HEK293 (cell line): Measurements from ENCODE around the gene TP73.

Experiments
- CTCF ChIA-PET: fragments of 350-600 bp; formaldehyde crosslinking; extraction: SDS; loops from one replicate; lab custom pipeline; 2021; ENCODE audit warnings: antibody characterized with exemption; lab: Yijun Ruan, JAX
- POLR2A ChIA-PET: fragments of 300-600 bp; formaldehyde crosslinking; extraction: SDS; loops from one replicate; lab custom pipeline; 2020; ENCODE audit warnings: antibody characterized with exemption, inconsistent platforms; lab: Yijun Ruan, JAX
- H3K27ac ChIP-seq: fragments of 200-500 bp; sonication (Bioruptor generic); 2 replicates; pipeline ENCODE4 v1.5.1; 2014; ENCODE audit warnings: low read depth, low read length, control low read depth, inconsistent platforms; ENCODE audit errors: extremely low read depth
- H3K36me3 ChIP-seq, 2 experiments: fragments of 200-500 bp in 1 of 2; sonication (Bioruptor generic) in 1 of 2; 1 replicate in 1 of 2; 2 replicates in 1 of 2; pipeline ENCODE4 v1.5.1; 2014 to 2017; ENCODE audit warnings: inconsistent platforms in 2 of 2, low read length in 2 of 2; ENCODE audit not compliant: control insufficient read depth in 2 of 2, insufficient read depth in 1 of 2
- H3K4me1 ChIP-seq: fragments of 200-500 bp; sonication (Bioruptor generic); 2 replicates; pipeline ENCODE4 v1.5.1; 2014; ENCODE audit warnings: mild to moderate bottlenecking, low read length, inconsistent platforms; ENCODE audit not compliant: control insufficient read depth, insufficient read depth
- H3K4me3 ChIP-seq: 2 replicates; pipeline ENCODE4 v1.5.1; 2011; ENCODE audit warnings: low read depth, mild to moderate bottlenecking, control low read depth, low read length, moderate library complexity
- H3K9me3 ChIP-seq: fragments of 200-500 bp; sonication (Bioruptor generic); 2 replicates; pipeline ENCODE4 v1.5.1; 2014; ENCODE audit warnings: low read depth, low read length, inconsistent platforms; ENCODE audit not compliant: control insufficient read depth, insufficient read depth
- HOXA7 ChIP-seq: sonication (generic); formaldehyde crosslinking; IDR thresholded peaks from 2 replicates; pipeline ENCODE4 v1.8.1; 2022; ENCODE audit warnings: missing genetic modification reagents, borderline replicate concordance
- REPIN1 ChIP-seq: fragments of 450-650 bp; formaldehyde crosslinking; IDR thresholded peaks from 2 replicates; pipeline ENCODE4 v1.5.1; 2017; ENCODE audit warnings: missing biosample characterization, missing genetic modification characterization, low read depth
- WT1 ChIP-seq: fragments of 450-650 bp; formaldehyde crosslinking; IDR thresholded peaks from 2 replicates; pipeline ENCODE4 v1.5.1; 2016; ENCODE audit warnings: missing biosample characterization, missing genetic modification characterization
- ZBTB21 ChIP-seq: fragments of 450-650 bp; formaldehyde crosslinking; IDR thresholded peaks from 2 replicates; pipeline ENCODE4 v1.5.1; 2017; ENCODE audit warnings: missing biosample characterization, missing genetic modification characterization
- ZBTB48 ChIP-seq: fragments of 450-650 bp; formaldehyde crosslinking; IDR thresholded peaks from 2 replicates; pipeline ENCODE4 v1.5.1; 2016; ENCODE audit warnings: missing biosample characterization, missing genetic modification characterization
- ZNF112 ChIP-seq: fragments of 450-650 bp; formaldehyde crosslinking; IDR thresholded peaks from 2 replicates; pipeline ENCODE4 v1.5.0; 2017; ENCODE audit warnings: missing biosample characterization, missing genetic modification characterization
- ZNF211 ChIP-seq: fragments of 450-650 bp; formaldehyde crosslinking; IDR thresholded peaks from 2 replicates; pipeline ENCODE4 v1.5.1; 2016; ENCODE audit warnings: low read depth, missing biosample characterization, missing genetic modification characterization
- ZNF391 ChIP-seq: fragments of 450-650 bp; formaldehyde crosslinking; IDR thresholded peaks from 2 replicates; pipeline ENCODE4 v1.5.1; 2016; ENCODE audit warnings: low read depth, missing biosample characterization, missing genetic modification characterization, borderline replicate concordance
- ZNF404 ChIP-seq: fragments of 450-650 bp; formaldehyde crosslinking; IDR thresholded peaks from 2 replicates; pipeline ENCODE4 v1.5.1; 2017; ENCODE audit warnings: missing biosample characterization, missing genetic modification characterization
- ZNF530 ChIP-seq: fragments of 450-650 bp; formaldehyde crosslinking; IDR thresholded peaks from 2 replicates; pipeline ENCODE4 v1.5.1; 2016; ENCODE audit warnings: low read depth, missing biosample characterization, missing genetic modification characterization
- ZNF544 ChIP-seq: fragments of 450-650 bp; formaldehyde crosslinking; IDR thresholded peaks from 2 replicates; pipeline ENCODE4 v1.5.0; 2017; ENCODE audit warnings: missing biosample characterization, missing genetic modification characterization
- ZNF830 ChIP-seq: fragments of 450-650 bp; IDR thresholded peaks from 2 replicates; pipeline ENCODE4 v1.5.0; 2018; ENCODE audit warnings: missing biosample characterization, missing genetic modification characterization, low read depth, mild to moderate bottlenecking, moderate library complexity
- ZSCAN30 ChIP-seq: fragments of 450-650 bp; IDR thresholded peaks from 2 replicates; pipeline ENCODE4 v1.5.1; 2018; ENCODE audit warnings: missing biosample characterization, mild to moderate bottlenecking, missing genetic modification characterization, moderate library complexity
- TF ChIP-seq, protein P1 (sequence below): fragments of 450-650 bp; formaldehyde crosslinking; IDR thresholded peaks from 2 replicates; pipeline ENCODE4 v1.5.1; 2017; ENCODE audit warnings: missing biosample characterization, missing genetic modification characterization
- TF ChIP-seq, protein P2 (sequence below): fragments of 450-650 bp; formaldehyde crosslinking; IDR thresholded peaks from 2 replicates; pipeline ENCODE4 v1.5.1; 2016; ENCODE audit warnings: missing biosample characterization, missing genetic modification characterization
- TF ChIP-seq, protein P3 (sequence below): fragments of 450-650 bp; formaldehyde crosslinking; IDR thresholded peaks from 2 replicates; pipeline ENCODE4 v1.5.1; 2017; ENCODE audit warnings: missing biosample characterization, mild to moderate bottlenecking, missing genetic modification characterization, moderate library complexity
- TF ChIP-seq, protein P4 (sequence below): fragments of 450-650 bp; formaldehyde crosslinking; IDR thresholded peaks from 2 replicates; pipeline ENCODE4 v1.5.1; 2016; ENCODE audit warnings: missing biosample characterization, missing genetic modification characterization

The TP73 gene

DNA sequence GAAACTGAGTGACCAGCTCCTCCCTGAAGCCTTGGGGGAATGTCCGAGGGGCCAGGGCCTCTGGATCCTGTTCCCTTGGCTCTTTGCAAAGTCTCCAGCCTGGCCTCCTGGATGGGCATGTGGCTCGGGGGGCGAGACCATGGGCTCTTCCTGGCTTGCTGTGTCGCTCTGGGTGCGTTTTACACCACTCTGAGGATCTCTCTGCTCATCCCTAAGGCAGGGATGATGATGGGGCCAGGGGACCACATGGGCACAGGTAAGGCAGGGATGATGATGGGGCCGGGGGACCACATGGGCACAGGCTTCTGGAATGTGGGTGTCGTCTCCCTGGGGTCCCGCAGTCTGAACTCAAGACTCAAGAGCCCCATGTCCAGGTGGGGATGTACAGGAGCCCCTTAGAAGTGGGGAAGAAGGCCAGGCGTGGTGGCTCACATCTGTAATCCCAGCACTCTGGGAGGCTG is 17.7 kb downstream of the TP73 start:
- CTCF ChIA-PET: no interaction called here
- no peak overlapping the region for H3K4me3 ChIP-seq
- TF ChIP-seq ZNF544: no peak
- no peak for TF ChIP-seq REPIN1 (tag by site-specific recombination)
- TF ChIP-seq ZNF112 (tag by site-specific recombination): no peak
- no peak for TF ChIP-seq ZNF211 (tag by site-specific recombination)
- TF ChIP-seq, protein P1, sequence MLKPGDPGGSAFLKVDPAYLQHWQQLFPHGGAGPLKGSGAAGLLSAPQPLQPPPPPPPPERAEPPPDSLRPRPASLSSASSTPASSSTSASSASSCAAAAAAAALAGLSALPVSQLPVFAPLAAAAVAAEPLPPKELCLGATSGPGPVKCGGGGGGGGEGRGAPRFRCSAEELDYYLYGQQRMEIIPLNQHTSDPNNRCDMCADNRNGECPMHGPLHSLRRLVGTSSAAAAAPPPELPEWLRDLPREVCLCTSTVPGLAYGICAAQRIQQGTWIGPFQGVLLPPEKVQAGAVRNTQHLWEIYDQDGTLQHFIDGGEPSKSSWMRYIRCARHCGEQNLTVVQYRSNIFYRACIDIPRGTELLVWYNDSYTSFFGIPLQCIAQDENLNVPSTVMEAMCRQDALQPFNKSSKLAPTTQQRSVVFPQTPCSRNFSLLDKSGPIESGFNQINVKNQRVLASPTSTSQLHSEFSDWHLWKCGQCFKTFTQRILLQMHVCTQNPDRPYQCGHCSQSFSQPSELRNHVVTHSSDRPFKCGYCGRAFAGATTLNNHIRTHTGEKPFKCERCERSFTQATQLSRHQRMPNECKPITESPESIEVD: no peak
- TF ChIP-seq, protein P2, sequence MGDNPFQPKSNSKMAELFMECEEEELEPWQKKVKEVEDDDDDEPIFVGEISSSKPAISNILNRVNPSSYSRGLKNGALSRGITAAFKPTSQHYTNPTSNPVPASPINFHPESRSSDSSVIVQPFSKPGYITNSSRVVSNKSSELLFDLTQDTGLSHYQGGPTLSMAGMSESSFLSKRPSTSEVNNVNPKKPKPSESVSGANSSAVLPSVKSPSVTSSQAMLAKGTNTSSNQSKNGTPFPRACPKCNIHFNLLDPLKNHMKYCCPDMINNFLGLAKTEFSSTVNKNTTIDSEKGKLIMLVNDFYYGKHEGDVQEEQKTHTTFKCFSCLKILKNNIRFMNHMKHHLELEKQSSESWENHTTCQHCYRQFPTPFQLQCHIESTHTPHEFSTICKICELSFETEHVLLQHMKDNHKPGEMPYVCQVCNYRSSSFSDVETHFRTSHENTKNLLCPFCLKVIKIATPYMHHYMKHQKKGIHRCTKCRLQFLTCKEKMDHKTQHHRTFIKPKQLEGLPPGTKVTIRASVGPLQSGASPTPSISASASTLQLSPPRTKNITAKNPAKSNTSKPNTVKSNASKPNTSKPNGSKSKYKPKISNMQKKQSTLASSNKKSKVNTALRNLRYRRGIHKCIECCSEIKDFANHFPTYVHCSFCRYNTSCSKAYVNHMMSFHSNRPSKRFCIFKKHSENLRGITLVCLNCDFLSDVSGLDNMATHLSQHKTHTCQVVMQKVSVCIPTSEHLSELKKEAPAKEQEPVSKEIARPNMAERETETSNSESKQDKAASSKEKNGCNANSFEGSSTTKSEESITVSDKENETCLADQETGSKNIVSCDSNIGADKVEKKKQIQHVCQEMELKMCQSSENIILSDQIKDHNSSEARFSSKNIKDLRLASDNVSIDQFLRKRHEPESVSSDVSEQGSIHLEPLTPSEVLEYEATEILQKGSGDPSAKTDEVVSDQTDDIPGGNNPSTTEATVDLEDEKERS (tag by site-specific recombination): no peak
- no peak for TF ChIP-seq HOXA7 (CRISPR knock-in tag)
- TF ChIP-seq, all 188 proteins: peak for 0
- H3K36me3 ChIP-seq: no peaks in the 10 kb centered on the region
- no peak overlapping the region for H3K27ac ChIP-seq
- POLR2A ChIA-PET: no interaction called here
- H3K4me1 ChIP-seq: peaks cover 2% of the 10 kb centered on the region; the same call in 1 of the 2 replicates
- no peaks in the 10 kb centered on the region for H3K9me3 ChIP-seq

DNA sequence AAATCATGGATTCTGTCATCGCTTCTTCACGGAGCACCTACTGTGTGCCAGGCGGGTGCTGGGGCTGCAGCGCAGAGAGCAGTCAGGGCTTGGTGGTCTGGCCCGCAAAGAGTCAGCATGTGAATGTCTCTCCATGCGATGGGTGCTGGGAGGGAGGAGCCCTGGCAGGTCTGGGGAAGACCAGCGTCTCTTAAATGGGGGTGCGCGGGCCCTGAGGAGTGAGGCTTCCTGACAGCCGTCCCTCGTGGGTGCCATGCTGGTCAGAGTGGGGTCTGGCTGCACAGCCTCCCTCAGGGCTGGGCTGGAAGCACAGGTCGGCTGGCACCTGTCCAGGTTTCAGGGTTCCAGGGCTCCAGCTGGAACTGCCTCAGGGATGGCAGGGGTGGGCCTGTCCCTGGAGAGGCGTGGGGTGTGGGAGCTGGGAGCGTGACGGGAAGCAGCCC is 18.5 kb downstream of the TP73 start:
- H3K4me1 ChIP-seq: peaks cover 2% of the 10 kb centered on the region; the same call in 1 of the 2 replicates
- H3K27ac ChIP-seq: no peak overlapping the region
- no peaks in the 10 kb centered on the region for H3K36me3 ChIP-seq
- H3K4me3 ChIP-seq: no peak overlapping the region
- no peak for TF ChIP-seq ZNF404 (tag by site-specific recombination)
- no peak for TF ChIP-seq ZBTB48 (tag by site-specific recombination)
- no peak for TF ChIP-seq ZBTB21
- no peak for TF ChIP-seq ZNF391 (tag by site-specific recombination)
- TF ChIP-seq, protein P3, sequence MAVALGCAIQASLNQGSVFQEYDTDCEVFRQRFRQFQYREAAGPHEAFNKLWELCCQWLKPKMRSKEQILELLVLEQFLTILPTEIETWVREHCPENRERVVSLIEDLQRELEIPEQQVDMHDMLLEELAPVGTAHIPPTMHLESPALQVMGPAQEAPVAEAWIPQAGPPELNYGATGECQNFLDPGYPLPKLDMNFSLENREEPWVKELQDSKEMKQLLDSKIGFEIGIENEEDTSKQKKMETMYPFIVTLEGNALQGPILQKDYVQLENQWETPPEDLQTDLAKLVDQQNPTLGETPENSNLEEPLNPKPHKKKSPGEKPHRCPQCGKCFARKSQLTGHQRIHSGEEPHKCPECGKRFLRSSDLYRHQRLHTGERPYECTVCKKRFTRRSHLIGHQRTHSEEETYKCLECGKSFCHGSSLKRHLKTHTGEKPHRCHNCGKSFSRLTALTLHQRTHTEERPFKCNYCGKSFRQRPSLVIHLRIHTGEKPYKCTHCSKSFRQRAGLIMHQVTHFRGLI (tag by site-specific recombination): no peak
- TF ChIP-seq ZNF530 (tag by site-specific recombination): no peak
- TF ChIP-seq ZNF112 (tag by site-specific recombination): no peak
- TF ChIP-seq ZSCAN30 (tag by site-specific recombination): no peak
- TF ChIP-seq, protein P4, sequence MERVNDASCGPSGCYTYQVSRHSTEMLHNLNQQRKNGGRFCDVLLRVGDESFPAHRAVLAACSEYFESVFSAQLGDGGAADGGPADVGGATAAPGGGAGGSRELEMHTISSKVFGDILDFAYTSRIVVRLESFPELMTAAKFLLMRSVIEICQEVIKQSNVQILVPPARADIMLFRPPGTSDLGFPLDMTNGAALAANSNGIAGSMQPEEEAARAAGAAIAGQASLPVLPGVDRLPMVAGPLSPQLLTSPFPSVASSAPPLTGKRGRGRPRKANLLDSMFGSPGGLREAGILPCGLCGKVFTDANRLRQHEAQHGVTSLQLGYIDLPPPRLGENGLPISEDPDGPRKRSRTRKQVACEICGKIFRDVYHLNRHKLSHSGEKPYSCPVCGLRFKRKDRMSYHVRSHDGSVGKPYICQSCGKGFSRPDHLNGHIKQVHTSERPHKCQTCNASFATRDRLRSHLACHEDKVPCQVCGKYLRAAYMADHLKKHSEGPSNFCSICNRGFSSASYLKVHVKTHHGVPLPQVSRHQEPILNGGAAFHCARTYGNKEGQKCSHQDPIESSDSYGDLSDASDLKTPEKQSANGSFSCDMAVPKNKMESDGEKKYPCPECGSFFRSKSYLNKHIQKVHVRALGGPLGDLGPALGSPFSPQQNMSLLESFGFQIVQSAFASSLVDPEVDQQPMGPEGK (tag by site-specific recombination): no peak
- TF ChIP-seq WT1: no peak
- no peak for TF ChIP-seq ZNF830
- no peaks in the 10 kb centered on the region for H3K9me3 ChIP-seq
- POLR2A ChIA-PET: no interaction called here
- CTCF ChIA-PET: no interaction called here
